ENCODE data around the gene CLEC16A. TPM values are rescaled to one million over a fixed set of nuclear protein-coding genes. Genes with fewer than 3 reads are reported as not detected.
A peak's percentile ranks its signal among the peaks of the same experiment; 100 is the strongest.

CLEC16A gene
- total RNA-seq, 3 donors from 2014 or later = 20.0 to 35.3 (median 33.1) TPM

DNA sequence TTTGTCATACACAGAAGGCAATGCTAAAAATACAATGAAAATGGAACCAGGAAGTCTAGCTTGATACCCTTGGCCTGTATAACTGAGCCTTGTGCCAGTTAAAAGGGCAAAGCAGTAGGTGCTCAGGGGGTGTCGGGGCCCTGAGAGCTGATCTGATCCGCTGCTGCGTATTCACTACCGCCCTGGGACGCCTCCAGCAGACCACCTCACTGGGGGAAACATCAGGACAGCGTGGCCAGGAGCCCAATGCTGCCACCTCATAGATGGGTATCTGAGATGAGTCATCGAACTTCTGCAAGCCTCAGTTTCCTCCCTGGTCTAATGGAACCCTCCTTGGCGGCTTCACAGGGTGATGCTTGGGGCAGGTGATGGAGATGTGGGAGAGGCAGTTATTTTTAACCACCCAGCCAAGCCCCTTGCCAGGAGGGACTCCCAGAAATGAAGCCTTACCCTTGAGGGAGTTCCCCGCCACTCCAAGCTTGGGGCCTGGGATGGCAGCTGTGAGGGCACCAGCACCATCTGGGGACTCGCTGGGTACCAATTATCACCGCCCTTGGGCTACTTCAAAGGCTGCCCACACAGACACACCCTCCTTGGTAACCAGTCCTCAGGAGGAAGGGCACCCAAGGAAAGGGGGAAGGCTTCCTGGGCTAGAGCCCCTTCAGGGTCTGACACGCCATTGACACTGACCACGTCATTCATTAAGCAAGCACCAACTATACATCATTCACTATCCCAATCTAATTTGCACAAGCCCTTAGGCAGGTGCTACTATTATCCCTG lies 9.8 kb upstream of the CLEC16A start:
- Histone ChIP-seq H3K4me3 (no peak overlapping the region), H3K4me1 (peaks cover 11 to 22% of the 10 kb centered on the region in 2 donors), H3K36me3 (no peaks in the 10 kb centered on the region), H3K27me3 (no peaks in the 10 kb centered on the region), H3K27ac (no peak overlapping the region), H3K9me3 (no peaks in the 10 kb centered on the region)
- no peak for DNase-seq (ENCODE audit: low spot score in 2 of 2)
- TF ChIP-seq CTCF (IDR thresholded peaks at IDR 0.05) (no peak), POLR2AphosphoS5 (IDR thresholded peaks at IDR 0.05) (no peak), POLR2A (IDR thresholded peaks at IDR 0.05) (no peak)
- intact Hi-C loops (cut with DNase I; ENCODE audit: low total_unique reads) = no loop called here

GRCh38 chr16:10935226-10935915 lies 9.0 kb upstream of the CLEC16A start:
- TF ChIP-seq CTCF (IDR thresholded peaks at IDR 0.05) (no peak), POLR2A (IDR thresholded peaks at IDR 0.05) (no peak), POLR2AphosphoS5 (IDR thresholded peaks at IDR 0.05) (no peak)
- Histone ChIP-seq H3K36me3 (no peaks in the 10 kb centered on the region), H3K4me3 (no peak overlapping the region), H3K4me1 (peaks cover 11 to 30% of the 10 kb centered on the region in 2 donors), H3K27me3 (no peaks in the 10 kb centered on the region), H3K27ac (no peak overlapping the region), H3K9me3 (no peaks in the 10 kb centered on the region)
- DNase-seq (ENCODE audit: low spot score in 2 of 2) = no peak
- intact Hi-C loops (cut with DNase I; ENCODE audit: low total_unique reads) = no loop called here

GRCh38 chr16:10936272-10936984 lies 7.9 kb upstream of the CLEC16A start:
- Histone ChIP-seq H3K4me1 (peaks cover 14 to 38% of the 10 kb centered on the region in 2 donors), H3K36me3 (no peaks in the 10 kb centered on the region), H3K27me3 (no peaks in the 10 kb centered on the region), H3K9me3 (no peaks in the 10 kb centered on the region), H3K4me3 (peak overlapping the region in 1 of 3 donors; percentile 37), H3K27ac (peak overlapping the region in 1 of 2 donors; percentile 14)
- DNase-seq (ENCODE audit: low spot score in 2 of 2) = no peak
- intact Hi-C loops (cut with DNase I; ENCODE audit: low total_unique reads) = no loop called here
- TF ChIP-seq CTCF (IDR thresholded peaks at IDR 0.05) (no peak), POLR2AphosphoS5 (IDR thresholded peaks at IDR 0.05) (no peak)

- Histone ChIP-seq H3K27me3 (no peaks in the 10 kb centered on the region), H3K4me1 (peaks cover 14 to 38% of the 10 kb centered on the region in 2 donors), H3K36me3 (no peaks in the 10 kb centered on the region), H3K27ac (peak overlapping the region; percentile 14 to 48), H3K9me3 (no peaks in the 10 kb centered on the region), H3K4me3 (peak overlapping the region; percentile 8 to 37 (median 28))
- no peak for DNase-seq (ENCODE audit: low spot score in 2 of 2)
- intact Hi-C loops (cut with DNase I; ENCODE audit: low total_unique reads) = no loop called here
- no peak for TF ChIP-seq CTCF (IDR thresholded peaks at IDR 0.05)
- no peak for TF ChIP-seq POLR2A (IDR thresholded peaks at IDR 0.05)
- TF ChIP-seq POLR2AphosphoS5 (IDR thresholded peaks at IDR 0.05) = no peak
Measured at GRCh38 chr16:10937068-10937859, 7.1 kb upstream of the CLEC16A start.

Data from breast epithelium (tissue), 4 donors.